ENCODE measurements around the gene ZCCHC14. TPM values are rescaled to one million over a fixed set of nuclear protein-coding genes. Genes with fewer than 3 reads are reported as not detected.

Gene ZCCHC14
- 15.1 TPM for polyA plus RNA-seq (2013, experiment 1 of 2)
- polyA plus RNA-seq (2013, experiment 2 of 2) = 15.8 TPM

- Histone ChIP-seq H2AK5ac (ENCODE audit: low read depth, low read length) (peak within 1 kb of the TSS; percentile 90), H3K27me3 (ENCODE audit: control insufficient read depth in 3 of 3, insufficient read depth in 3 of 3, low read depth in 1 of 3, low read length in 3 of 3) (no peaks in the 10 kb centered on the region), H4K8ac (ENCODE audit: low read depth, low read length) (no peak within 1 kb of the TSS), H3K27ac (replicated peaks; ENCODE audit: low read length) (peak within 1 kb of the TSS; percentile 69), H3K36me3 (replicated peaks in 1 of 2; ENCODE audit: control insufficient read depth in 2 of 2, insufficient read depth in 2 of 2, low read length in 2 of 2) (peaks cover 0 to 2% of the 10 kb centered on the region in 2 donors), H3K4me1 (ENCODE audit: control insufficient read depth in 2 of 2, insufficient read depth in 1 of 2, low read depth in 1 of 2, low read length in 2 of 2) (peaks cover 12 to 28% of the 10 kb centered on the region in 2 donors), H3K4ac (ENCODE audit: low read length) (peak within 1 kb of the TSS; percentile 66), H2BK5ac (ENCODE audit: low read length) (no peak within 1 kb of the TSS), H3K79me1 (ENCODE audit: low read depth, low read length) (peaks cover 12% of the 10 kb centered on the region), H3K18ac (ENCODE audit: low read length) (peak within 1 kb of the TSS; percentile 76), H3K4me3 (ENCODE audit: low read length in 2 of 2) (peak within 1 kb of the TSS; percentile 58 to 94), H3K4me2 (ENCODE audit: insufficient read depth, low read length, poor library complexity, severe bottlenecking) (peak within 1 kb of the TSS; percentile 91), H3K9ac (ENCODE audit: low read depth, low read length, poor library complexity) (peak within 1 kb of the TSS; percentile 91), H3K23ac (ENCODE audit: low read depth, low read length, poor library complexity) (no peak within 1 kb of the TSS), H2BK15ac (ENCODE audit: low read length) (no peak within 1 kb of the TSS), H3K9me3 (replicated peaks in 1 of 2; ENCODE audit: control insufficient read depth in 2 of 2, insufficient read depth in 1 of 2, low read depth in 1 of 2, low read length in 2 of 2) (no peaks in the 10 kb centered on the region), H2BK120ac (ENCODE audit: low read depth, low read length) (no peak within 1 kb of the TSS), H2BK12ac (ENCODE audit: low read length) (no peak within 1 kb of the TSS), H4K91ac (ENCODE audit: low read depth, low read length, poor library complexity) (no peak within 1 kb of the TSS), H2AFZ (ENCODE audit: low read length) (peak within 1 kb of the TSS; percentile 95), H3K14ac (ENCODE audit: low read length) (no peak within 1 kb of the TSS)
- WGBS, 2 donors (ENCODE audit: extremely low coverage in 2 of 2, insufficient read length in 2 of 2, insufficient replicate concordance in 1 of 2) = no CpG with 5 or more reads among the region's 119 CpGs
- DNase-seq (ENCODE audit: low spot score) = peak; percentile 98
These were observed at the start of gene ZCCHC14 for GRCh38 chr16:87492721-87493607. Gene ZCCHC14, minus strand, starts transcription at chr16:87493024. Its CDS starts 786 bp downstream, at chr16:87492238.

GRCh38 chr16:87541872-87542234 is 49.0 kb upstream of the ZCCHC14 start:
- H3K27me3 ChIP-seq (ENCODE audit: control insufficient read depth in 3 of 3, insufficient read depth in 3 of 3, low read depth in 1 of 3, low read length in 3 of 3) = peaks cover 0 to 18% (median 0%) of the 10 kb centered on the region in 3 experiments
- no peak overlapping the region for H3K4me3 ChIP-seq (ENCODE audit: low read length in 2 of 2)
- H3K4me1 ChIP-seq (ENCODE audit: control insufficient read depth in 2 of 2, insufficient read depth in 1 of 2, low read depth in 1 of 2, low read length in 2 of 2) = peaks cover 14 to 16% of the 10 kb centered on the region in 2 donors
- no peak overlapping the region for H2BK12ac ChIP-seq (ENCODE audit: low read length)
- no peak overlapping the region for H3K4me2 ChIP-seq (ENCODE audit: insufficient read depth, low read length, poor library complexity, severe bottlenecking)
- peak overlapping the region; percentile 47 for H2AK5ac ChIP-seq (ENCODE audit: low read depth, low read length)
- H2BK120ac ChIP-seq (ENCODE audit: low read depth, low read length) = no peak overlapping the region
- peaks cover 3 to 7% of the 10 kb centered on the region in 2 donors for H3K9me3 ChIP-seq (replicated peaks in 1 of 2; ENCODE audit: control insufficient read depth in 2 of 2, insufficient read depth in 1 of 2, low read depth in 1 of 2, low read length in 2 of 2)
- H3K79me1 ChIP-seq (ENCODE audit: low read depth, low read length) = no peaks in the 10 kb centered on the region
- WGBS, 2 donors (ENCODE audit: extremely low coverage in 2 of 2, insufficient read length in 2 of 2, insufficient replicate concordance in 1 of 2) = no CpG with 5 or more reads among the region's 11 CpGs
- no peak overlapping the region for H4K8ac ChIP-seq (ENCODE audit: low read depth, low read length)
- H2BK15ac ChIP-seq (ENCODE audit: low read length) = no peak overlapping the region
- H3K9ac ChIP-seq (ENCODE audit: low read depth, low read length, poor library complexity) = no peak overlapping the region
- H3K36me3 ChIP-seq (replicated peaks in 1 of 2; ENCODE audit: control insufficient read depth in 2 of 2, insufficient read depth in 2 of 2, low read length in 2 of 2) = no peaks in the 10 kb centered on the region
- no peak overlapping the region for H3K18ac ChIP-seq (ENCODE audit: low read length)
- no peak overlapping the region for H3K27ac ChIP-seq (replicated peaks; ENCODE audit: low read length)
- no peak overlapping the region for H2BK5ac ChIP-seq (ENCODE audit: low read length)
- no peak overlapping the region for H3K14ac ChIP-seq (ENCODE audit: low read length)
- no peak overlapping the region for H3K4ac ChIP-seq (ENCODE audit: low read length)
- no peak overlapping the region for H3K23ac ChIP-seq (ENCODE audit: low read depth, low read length, poor library complexity)
- no peak overlapping the region for H2AFZ ChIP-seq (ENCODE audit: low read length)
- no peak overlapping the region for H4K91ac ChIP-seq (ENCODE audit: low read depth, low read length, poor library complexity)
- no peak for DNase-seq (ENCODE audit: low spot score)

GRCh38 chr16:87541147-87541871 is 48.5 kb upstream of the ZCCHC14 start:
- Histone ChIP-seq H2BK120ac (ENCODE audit: low read depth, low read length) (no peak overlapping the region), H3K79me1 (ENCODE audit: low read depth, low read length) (no peaks in the 10 kb centered on the region), H3K4me1 (ENCODE audit: control insufficient read depth in 2 of 2, insufficient read depth in 1 of 2, low read depth in 1 of 2, low read length in 2 of 2) (peaks cover 14 to 16% of the 10 kb centered on the region in 2 donors), H3K18ac (ENCODE audit: low read length) (peak overlapping the region; percentile 84), H3K27me3 (ENCODE audit: control insufficient read depth in 3 of 3, insufficient read depth in 3 of 3, low read depth in 1 of 3, low read length in 3 of 3) (peaks cover 0 to 18% (median 0%) of the 10 kb centered on the region in 3 experiments), H3K9ac (ENCODE audit: low read depth, low read length, poor library complexity) (no peak overlapping the region), H3K9me3 (replicated peaks in 1 of 2; ENCODE audit: control insufficient read depth in 2 of 2, insufficient read depth in 1 of 2, low read depth in 1 of 2, low read length in 2 of 2) (peaks cover 4 to 7% of the 10 kb centered on the region in 2 donors), H3K27ac (replicated peaks; ENCODE audit: low read length) (no peak overlapping the region), H3K36me3 (replicated peaks in 1 of 2; ENCODE audit: control insufficient read depth in 2 of 2, insufficient read depth in 2 of 2, low read length in 2 of 2) (no peaks in the 10 kb centered on the region), H3K4me2 (ENCODE audit: insufficient read depth, low read length, poor library complexity, severe bottlenecking) (no peak overlapping the region), H3K23ac (ENCODE audit: low read depth, low read length, poor library complexity) (no peak overlapping the region), H2BK12ac (ENCODE audit: low read length) (no peak overlapping the region), H4K91ac (ENCODE audit: low read depth, low read length, poor library complexity) (no peak overlapping the region), H3K4ac (ENCODE audit: low read length) (no peak overlapping the region), H4K8ac (ENCODE audit: low read depth, low read length) (no peak overlapping the region), H3K14ac (ENCODE audit: low read length) (no peak overlapping the region), H2AFZ (ENCODE audit: low read length) (peak overlapping the region; percentile 68), H2BK15ac (ENCODE audit: low read length) (peak overlapping the region; percentile 62), H3K4me3 (ENCODE audit: low read length in 2 of 2) (no peak overlapping the region), H2BK5ac (ENCODE audit: low read length) (no peak overlapping the region), H2AK5ac (ENCODE audit: low read depth, low read length) (no peak overlapping the region)
- DNase-seq (ENCODE audit: low spot score) = no peak
- WGBS, 2 donors (ENCODE audit: extremely low coverage in 2 of 2, insufficient read length in 2 of 2, insufficient replicate concordance in 1 of 2) = no CpG with 5 or more reads among the region's 31 CpGs

GRCh38 chr16:87540897-87541146 is 48.0 kb upstream of the ZCCHC14 start:
- Histone ChIP-seq H3K27ac (replicated peaks; ENCODE audit: low read length) (no peak overlapping the region), H3K27me3 (ENCODE audit: control insufficient read depth in 3 of 3, insufficient read depth in 3 of 3, low read depth in 1 of 3, low read length in 3 of 3) (peaks cover 0 to 18% (median 0%) of the 10 kb centered on the region in 3 experiments), H2BK15ac (ENCODE audit: low read length) (peak overlapping the region; percentile 52), H3K4me2 (ENCODE audit: insufficient read depth, low read length, poor library complexity, severe bottlenecking) (no peak overlapping the region), H2AFZ (ENCODE audit: low read length) (peak overlapping the region; percentile 68), H3K4me1 (ENCODE audit: control insufficient read depth in 2 of 2, insufficient read depth in 1 of 2, low read depth in 1 of 2, low read length in 2 of 2) (peaks cover 14 to 16% of the 10 kb centered on the region in 2 donors), H3K18ac (ENCODE audit: low read length) (peak overlapping the region; percentile 84), H2BK12ac (ENCODE audit: low read length) (no peak overlapping the region), H3K4ac (ENCODE audit: low read length) (no peak overlapping the region), H4K8ac (ENCODE audit: low read depth, low read length) (no peak overlapping the region), H2BK5ac (ENCODE audit: low read length) (no peak overlapping the region), H3K9ac (ENCODE audit: low read depth, low read length, poor library complexity) (no peak overlapping the region), H3K14ac (ENCODE audit: low read length) (no peak overlapping the region), H2BK120ac (ENCODE audit: low read depth, low read length) (no peak overlapping the region), H3K79me1 (ENCODE audit: low read depth, low read length) (no peaks in the 10 kb centered on the region), H4K91ac (ENCODE audit: low read depth, low read length, poor library complexity) (no peak overlapping the region), H3K23ac (ENCODE audit: low read depth, low read length, poor library complexity) (no peak overlapping the region), H3K9me3 (replicated peaks in 1 of 2; ENCODE audit: control insufficient read depth in 2 of 2, insufficient read depth in 1 of 2, low read depth in 1 of 2, low read length in 2 of 2) (peaks cover 3 to 4% of the 10 kb centered on the region in 2 donors), H2AK5ac (ENCODE audit: low read depth, low read length) (no peak overlapping the region), H3K4me3 (ENCODE audit: low read length in 2 of 2) (no peak overlapping the region), H3K36me3 (replicated peaks in 1 of 2; ENCODE audit: control insufficient read depth in 2 of 2, insufficient read depth in 2 of 2, low read length in 2 of 2) (no peaks in the 10 kb centered on the region)
- no CpG with 5 or more reads among the region's 6 CpGs for WGBS, 2 donors (ENCODE audit: extremely low coverage in 2 of 2, insufficient read length in 2 of 2, insufficient replicate concordance in 1 of 2)
- DNase-seq (ENCODE audit: low spot score) = no peak
